Neural progenitor cell (in vitro differentiated cells): ENCODE results near the gene ASB2. TPM values are rescaled to one million over a fixed set of nuclear protein-coding genes. Genes with fewer than 3 reads are reported as not detected.

Source experiments
- DNase-seq: peaks from one replicate; pipeline ENCODE4 v3.0.0-alpha.2; 2016; ENCODE audit warnings: low spot score
- H2AFZ ChIP-seq: fragments of 200-600 bp; sonication (generic); replicated peaks from 2 replicates; pipeline ENCODE4 v1.6.1; 2016; ENCODE audit warnings: antibody characterized with exemption
- H3F3A ChIP-seq: fragments of 200-600 bp; sonication (generic); 2 replicates; pipeline ENCODE4 v1.6.1; 2016; ENCODE audit warnings: antibody characterized with exemption, low read depth
- H3K27ac ChIP-seq: fragments of 200-600 bp; sonication (generic); 2 replicates; pipeline ENCODE4 v1.5.1; 2016; ENCODE audit warnings: mild to moderate bottlenecking
- H3K27me3 ChIP-seq: fragments of 200-600 bp; sonication (generic); 2 replicates; pipeline ENCODE4 v1.6.1; 2016; ENCODE audit warnings: mild to moderate bottlenecking, moderate library complexity
- H3K36me3 ChIP-seq: fragments of 200-600 bp; sonication (generic); 2 replicates; pipeline ENCODE4 v1.5.1; 2016
- H3K4me1 ChIP-seq: fragments of 200-600 bp; sonication (generic); 2 replicates; pipeline ENCODE4 v1.6.1; 2016; ENCODE audit warnings: mixed run types
- H3K4me2 ChIP-seq: fragments of 200-600 bp; sonication (generic); 2 replicates; pipeline ENCODE4 v1.6.1; 2016
- H3K4me3 ChIP-seq: fragments of 200-600 bp; sonication (generic); 2 replicates; pipeline ENCODE4 v1.5.1; 2016
- H3K79me2 ChIP-seq: fragments of 200-600 bp; sonication (generic); 2 replicates; pipeline ENCODE4 v1.6.1; 2016; ENCODE audit warnings: low read depth
- H3K9ac ChIP-seq: fragments of 200-600 bp; sonication (generic); 2 replicates; pipeline ENCODE4 v1.6.1; 2016
- H3K9me3 ChIP-seq: fragments of 200-600 bp; sonication (generic); 2 replicates; pipeline ENCODE4 v1.5.1; 2016; ENCODE audit warnings: low read depth
- H4K20me1 ChIP-seq: fragments of 200-600 bp; sonication (generic); 2 replicates; pipeline ENCODE4 v1.6.1; 2016; ENCODE audit warnings: low read depth
- H3K27ac Mint-ChIP-seq: 3 replicates; pipeline ENCODE4 v1.8.0; 2021; ENCODE audit warnings: mixed read lengths
- H3K27me3 Mint-ChIP-seq: 2 replicates; pipeline ENCODE4 v1.8.0; 2022; ENCODE audit warnings: low read depth, mild to moderate bottlenecking, inconsistent platforms, moderate library complexity, mixed read lengths; ENCODE audit not compliant: insufficient read depth
- H3K36me3 Mint-ChIP-seq: 3 replicates; pipeline ENCODE4 v1.8.0; 2021; ENCODE audit warnings: mixed read lengths
- H3K4me1 Mint-ChIP-seq: 3 replicates; pipeline ENCODE4 v1.8.0; 2021; ENCODE audit warnings: mixed read lengths
- H3K4me3 Mint-ChIP-seq: 3 replicates; pipeline ENCODE4 v1.8.0; 2021; ENCODE audit warnings: mild to moderate bottlenecking, moderate library complexity, mixed read lengths
- H3K9me3 Mint-ChIP-seq: 3 replicates; pipeline ENCODE4 v1.8.0; 2020; ENCODE audit warnings: mixed read lengths
- EZH2 ChIP-seq: fragments of 200-600 bp; sonication (generic); IDR thresholded peaks from 2 replicates; pipeline ENCODE4 v1.6.1; 2017; ENCODE audit warnings: antibody characterized with exemption, mild to moderate bottlenecking, moderate library complexity
- EZH2phosphoT487 ChIP-seq: fragments of 200-600 bp; sonication (generic); IDR thresholded peaks from 2 replicates; pipeline ENCODE4 v1.6.1; 2017; ENCODE audit warnings: antibody characterized with exemption
- total RNA-seq: library from RNA; depleted of rRNA; stranded (reverse); fragments of >200 nt; gene quantifications from 2 replicates; pipeline ENCODE4 v1.2.3, GENCODE V29; 2015; ENCODE audit warnings: low replicate concordance
- TF ChIP-seq, protein P1 (sequence below): fragments of 200-600 bp; sonication (generic); IDR thresholded peaks from 2 replicates; pipeline ENCODE4 v1.5.1; 2017; ENCODE audit warnings: antibody characterized with exemption, mild to moderate bottlenecking

ASB2 gene
- total RNA-seq, 1 donor from 2014 or later: not detected

DNA sequence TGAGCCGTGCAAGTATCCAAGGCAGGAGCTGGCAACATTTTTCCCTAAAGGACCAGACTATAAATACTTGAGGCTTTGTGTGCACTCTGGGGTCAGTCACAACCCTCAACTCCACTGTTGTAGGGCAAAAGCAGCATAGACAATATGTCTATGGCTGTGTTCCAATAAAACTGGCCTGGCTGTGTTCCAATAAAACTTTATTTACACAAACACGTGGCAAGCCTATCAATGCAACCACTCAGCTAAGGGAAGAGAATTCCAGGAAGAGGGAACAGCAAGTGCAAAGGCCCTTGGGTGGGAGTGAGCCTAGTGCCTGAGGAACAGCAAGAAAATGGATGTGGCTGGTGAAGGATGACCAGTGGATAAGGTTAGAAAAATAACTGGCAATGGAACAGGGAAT lies 60.6 kb downstream of the ASB2 start:
- H3K27ac ChIP-seq: no peak overlapping the region
- H3K4me1 ChIP-seq: no peaks in the 10 kb centered on the region
- no peaks in the 10 kb centered on the region for H4K20me1 ChIP-seq
- Mint-ChIP-seq H3K9me3 (peaks cover 10% of the 10 kb centered on the region), H3K36me3 (peaks cover 7% of the 10 kb centered on the region), H3K4me1 (no peaks in the 10 kb centered on the region), H3K4me3 (no peak overlapping the region), H3K27ac (no peak overlapping the region), H3K27me3 (peaks cover 12% of the 10 kb centered on the region)
- H3K79me2 ChIP-seq: no peaks in the 10 kb centered on the region
- H2AFZ ChIP-seq: no peak overlapping the region
- no peaks in the 10 kb centered on the region for H3K9me3 ChIP-seq
- no peak overlapping the region for H3K4me2 ChIP-seq
- TF ChIP-seq EZH2 (no peak), EZH2phosphoT487 (no peak)
- TF ChIP-seq, protein P1, sequence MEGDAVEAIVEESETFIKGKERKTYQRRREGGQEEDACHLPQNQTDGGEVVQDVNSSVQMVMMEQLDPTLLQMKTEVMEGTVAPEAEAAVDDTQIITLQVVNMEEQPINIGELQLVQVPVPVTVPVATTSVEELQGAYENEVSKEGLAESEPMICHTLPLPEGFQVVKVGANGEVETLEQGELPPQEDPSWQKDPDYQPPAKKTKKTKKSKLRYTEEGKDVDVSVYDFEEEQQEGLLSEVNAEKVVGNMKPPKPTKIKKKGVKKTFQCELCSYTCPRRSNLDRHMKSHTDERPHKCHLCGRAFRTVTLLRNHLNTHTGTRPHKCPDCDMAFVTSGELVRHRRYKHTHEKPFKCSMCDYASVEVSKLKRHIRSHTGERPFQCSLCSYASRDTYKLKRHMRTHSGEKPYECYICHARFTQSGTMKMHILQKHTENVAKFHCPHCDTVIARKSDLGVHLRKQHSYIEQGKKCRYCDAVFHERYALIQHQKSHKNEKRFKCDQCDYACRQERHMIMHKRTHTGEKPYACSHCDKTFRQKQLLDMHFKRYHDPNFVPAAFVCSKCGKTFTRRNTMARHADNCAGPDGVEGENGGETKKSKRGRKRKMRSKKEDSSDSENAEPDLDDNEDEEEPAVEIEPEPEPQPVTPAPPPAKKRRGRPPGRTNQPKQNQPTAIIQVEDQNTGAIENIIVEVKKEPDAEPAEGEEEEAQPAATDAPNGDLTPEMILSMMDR: no peak
- H3K27me3 ChIP-seq: no peaks in the 10 kb centered on the region
- no peaks in the 10 kb centered on the region for H3F3A ChIP-seq
- H3K9ac ChIP-seq: no peak overlapping the region
- DNase-seq: no peak
- H3K4me3 ChIP-seq: no peak overlapping the region
- no peaks in the 10 kb centered on the region for H3K36me3 ChIP-seq

DNA sequence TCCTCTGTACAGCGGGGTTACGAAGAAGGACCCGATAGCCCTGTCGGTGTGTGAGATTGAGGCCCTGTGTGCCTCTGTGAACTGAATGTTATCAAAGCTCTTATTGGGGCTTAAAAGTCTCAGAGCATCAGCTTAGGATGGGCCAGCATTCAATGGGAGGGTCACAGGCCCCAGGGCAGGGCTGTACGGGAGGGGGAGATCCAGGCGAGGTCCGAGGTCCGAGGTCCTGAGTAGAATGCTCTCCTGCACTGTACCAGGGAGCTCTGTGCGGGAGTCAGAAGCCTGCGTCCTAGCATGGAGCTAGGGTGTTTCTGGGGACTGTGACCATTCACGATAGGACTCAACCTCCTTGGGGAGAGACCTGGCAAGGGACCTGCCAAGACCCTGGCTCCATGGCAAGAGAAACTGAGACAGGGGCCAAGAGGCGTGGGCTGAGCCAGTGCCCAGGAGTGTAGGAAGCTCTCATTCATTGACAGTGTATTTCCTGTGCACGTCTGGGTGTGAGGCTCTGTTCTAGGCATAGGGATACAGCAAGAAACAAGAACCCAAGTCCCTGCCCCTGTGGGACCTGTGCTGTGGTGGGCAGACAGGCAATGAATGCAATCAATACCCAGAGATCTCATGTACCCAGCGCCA lies 61.2 kb downstream of the ASB2 start:
- H3K27me3 ChIP-seq: no peaks in the 10 kb centered on the region

DNA sequence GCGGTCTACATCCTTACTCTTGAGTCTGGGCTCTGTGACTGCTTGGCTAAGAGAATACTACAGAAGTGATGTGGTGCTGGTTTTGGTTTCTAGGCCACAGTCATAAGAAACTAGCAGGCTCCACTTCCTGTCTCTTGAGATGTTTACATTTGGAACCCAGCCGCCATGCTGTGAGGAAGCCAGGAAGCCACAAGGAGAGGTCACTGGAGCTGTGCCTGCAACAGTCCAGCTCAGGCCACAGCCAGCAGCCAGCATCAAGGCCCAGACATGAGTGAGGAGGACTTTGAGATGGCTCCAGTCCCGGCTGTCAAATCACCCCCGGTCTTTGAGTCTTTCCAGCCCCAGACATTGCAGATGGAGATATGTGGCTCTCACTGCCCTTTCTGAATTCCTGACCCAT lies 62.1 kb downstream of the ASB2 start:
- Histone ChIP-seq H3K36me3 (no peaks in the 10 kb centered on the region), H2AFZ (no peak overlapping the region), H3K4me3 (no peak overlapping the region), H3K27ac (no peak overlapping the region), H3K9me3 (no peaks in the 10 kb centered on the region), H3K79me2 (no peaks in the 10 kb centered on the region), H3K9ac (no peak overlapping the region), H3K4me1 (no peaks in the 10 kb centered on the region), H3K4me2 (no peak overlapping the region), H3K27me3 (no peaks in the 10 kb centered on the region), H3F3A (no peaks in the 10 kb centered on the region), H4K20me1 (no peaks in the 10 kb centered on the region)
- Mint-ChIP-seq H3K4me3 (no peak overlapping the region), H3K27ac (no peak overlapping the region), H3K36me3 (no peaks in the 10 kb centered on the region), H3K9me3 (peaks cover 5% of the 10 kb centered on the region), H3K4me1 (no peaks in the 10 kb centered on the region), H3K27me3 (peaks cover 11% of the 10 kb centered on the region)
- no peak for DNase-seq
- TF ChIP-seq, protein P1: no peak
- TF ChIP-seq EZH2phosphoT487 (no peak), EZH2 (no peak)

More for the DNA sequence above, 61.2 kb downstream of the ASB2 start:
- no peak for DNase-seq
- peaks cover 9% of the 10 kb centered on the region for H3K9me3 Mint-ChIP-seq
- Histone ChIP-seq H3K9ac (no peak overlapping the region), H3K79me2 (no peaks in the 10 kb centered on the region), H3K4me3 (no peak overlapping the region), H3K27ac (no peak overlapping the region), H3K4me1 (no peaks in the 10 kb centered on the region), H4K20me1 (no peaks in the 10 kb centered on the region), H2AFZ (no peak overlapping the region), H3K36me3 (no peaks in the 10 kb centered on the region), H3K9me3 (no peaks in the 10 kb centered on the region), H3K4me2 (no peak overlapping the region), H3F3A (no peaks in the 10 kb centered on the region)
- H3K27ac Mint-ChIP-seq: no peak overlapping the region
- no peaks in the 10 kb centered on the region for H3K4me1 Mint-ChIP-seq
- peaks cover 11% of the 10 kb centered on the region for H3K27me3 Mint-ChIP-seq
- TF ChIP-seq EZH2phosphoT487 (no peak), EZH2 (no peak)
- TF ChIP-seq, protein P1: no peak
- H3K36me3 Mint-ChIP-seq: peaks cover 4% of the 10 kb centered on the region
- H3K4me3 Mint-ChIP-seq: no peak overlapping the region
